Natural killer cell (primary cell): ENCODE results near the gene KLF3. TPM values are rescaled to one million over a fixed set of nuclear protein-coding genes. Genes with fewer than 3 reads are reported as not detected.
A peak's percentile ranks its signal among the peaks of the same experiment; 100 is the strongest.

Source experiments
- ATAC-seq, 3 donors: fragments of 150-1000 bp in 2 of 3; fragments of 200-7000 bp in 1 of 3; cut with Tn5 transposase; 1 replicate in 1 of 3; 2 replicates in 2 of 3; pipeline ENCODE4 v1.10.0; 2021; ENCODE audit warnings: mild to moderate bottlenecking in 2 of 3, moderate library complexity in 2 of 3
- DNase-seq, 2 donors: peaks; one replicate each; pipeline versions ENCODE4 v3.0.0 to v3.0.0-alpha.2; 2013 to 2021; ENCODE audit warnings: mixed read lengths in 1 of 2
- H3K27ac ChIP-seq: one replicate; pipeline ENCODE4 v1.5.1; 2013; ENCODE audit warnings: mild to moderate bottlenecking, low read length
- H3K27me3 ChIP-seq: one replicate; pipeline ENCODE4 v1.6.1; 2013; ENCODE audit warnings: low read length; ENCODE audit not compliant: control insufficient read depth, insufficient read depth
- H3K36me3 ChIP-seq: one replicate; pipeline ENCODE4 v1.6.1; 2013; ENCODE audit warnings: low read length; ENCODE audit not compliant: control insufficient read depth, insufficient read depth
- H3K4me1 ChIP-seq: one replicate; pipeline ENCODE4 v1.6.1; 2013; ENCODE audit warnings: low read length; ENCODE audit not compliant: control insufficient read depth, insufficient read depth
- H3K4me3 ChIP-seq: one replicate; pipeline ENCODE4 v1.5.1; 2013; ENCODE audit warnings: low read length
- H3K9me3 ChIP-seq: one replicate; pipeline ENCODE4 v1.6.1; 2013; ENCODE audit warnings: low read length; ENCODE audit not compliant: control insufficient read depth, insufficient read depth
- H3K27ac Mint-ChIP-seq, 2 donors: one replicate each; pipeline ENCODE4 v1.8.0; 2022; ENCODE audit warnings: mild to moderate bottlenecking in 2 of 2, mixed read lengths in 2 of 2, moderate library complexity in 1 of 2
- H3K27me3 Mint-ChIP-seq, 2 donors: one replicate each; pipeline ENCODE4 v1.8.0; 2022; ENCODE audit warnings: low read depth in 2 of 2, mixed read lengths in 2 of 2
- H3K36me3 Mint-ChIP-seq: one replicate; pipeline ENCODE4 v1.8.0; 2022; ENCODE audit warnings: mixed read lengths
- H3K4me1 Mint-ChIP-seq, 2 donors: one replicate each; pipeline ENCODE4 v1.8.0; 2022; ENCODE audit warnings: mixed read lengths in 2 of 2
- H3K4me3 Mint-ChIP-seq: one replicate; pipeline ENCODE4 v1.8.0; 2022; ENCODE audit warnings: mild to moderate bottlenecking, moderate library complexity, mixed read lengths
- H3K9me3 Mint-ChIP-seq, 2 donors: one replicate each; pipeline ENCODE4 v1.8.0; 2022; ENCODE audit warnings: mixed read lengths in 2 of 2
- WGBS: methylation state at CpG from one replicate; pipeline ENCODE4 v1.1.7; 2013; ENCODE audit warnings: missing lambda C conversion rate; ENCODE audit not compliant: insufficient coverage; 5-methylcytosine and 5-hydroxymethylcytosine counted together
- intact Hi-C: fragments of 100-400 bp; cut with micrococcal nuclease; formaldehyde crosslinking; loops from one replicate; pipeline ENCODE4 v1.14.2; 2022
- total RNA-seq, 4 donors: library from RNA; stranded (reverse); fragments of 120-200 nt in 1 of 4; gene quantifications; one replicate each; pipeline versions ENCODE4 v1.2.3 to v1.2.4, GENCODE V29; 2013 to 2022
- TF ChIP-seq, protein P1 (sequence below): fragments of 200-600 bp; IDR thresholded peaks from one replicate; pipeline ENCODE4 v1.8.0; 2022; ENCODE audit warnings: antibody characterized with exemption

The KLF3 gene
- total RNA-seq, 3 donors from 2014 or later (not counting 1 experiment from before 2014, with no cell fraction given): 109 to 114 (median 112) TPM

DNA sequence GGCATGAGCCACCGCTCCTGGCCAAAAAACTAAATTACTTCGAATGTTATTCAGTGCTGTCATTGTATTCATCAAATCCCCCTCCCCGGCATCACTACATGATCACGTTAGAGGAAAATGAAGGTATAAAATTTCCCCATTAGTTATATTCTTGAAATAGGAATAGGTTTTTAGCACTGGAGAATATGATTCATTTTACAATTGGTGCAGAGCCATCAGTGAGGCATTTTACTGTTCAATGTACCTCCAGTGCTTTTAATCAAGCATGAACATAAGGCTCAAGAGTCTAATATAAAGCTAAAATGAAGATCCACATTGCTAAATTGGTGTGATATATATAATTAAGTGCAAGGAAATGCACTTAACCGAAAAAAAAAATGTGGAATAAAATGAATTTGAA is 18.3 kb downstream of the KLF3 start:
- no peaks in the 10 kb centered on the region for H3K27me3 Mint-ChIP-seq
- Histone ChIP-seq H3K4me1 (peaks cover 40% of the 10 kb centered on the region), H3K4me3 (no peak overlapping the region), H3K27ac (no peak overlapping the region), H3K9me3 (no peaks in the 10 kb centered on the region), H3K27me3 (no peaks in the 10 kb centered on the region), H3K36me3 (peaks cover 15% of the 10 kb centered on the region)
- TF ChIP-seq, protein P1, sequence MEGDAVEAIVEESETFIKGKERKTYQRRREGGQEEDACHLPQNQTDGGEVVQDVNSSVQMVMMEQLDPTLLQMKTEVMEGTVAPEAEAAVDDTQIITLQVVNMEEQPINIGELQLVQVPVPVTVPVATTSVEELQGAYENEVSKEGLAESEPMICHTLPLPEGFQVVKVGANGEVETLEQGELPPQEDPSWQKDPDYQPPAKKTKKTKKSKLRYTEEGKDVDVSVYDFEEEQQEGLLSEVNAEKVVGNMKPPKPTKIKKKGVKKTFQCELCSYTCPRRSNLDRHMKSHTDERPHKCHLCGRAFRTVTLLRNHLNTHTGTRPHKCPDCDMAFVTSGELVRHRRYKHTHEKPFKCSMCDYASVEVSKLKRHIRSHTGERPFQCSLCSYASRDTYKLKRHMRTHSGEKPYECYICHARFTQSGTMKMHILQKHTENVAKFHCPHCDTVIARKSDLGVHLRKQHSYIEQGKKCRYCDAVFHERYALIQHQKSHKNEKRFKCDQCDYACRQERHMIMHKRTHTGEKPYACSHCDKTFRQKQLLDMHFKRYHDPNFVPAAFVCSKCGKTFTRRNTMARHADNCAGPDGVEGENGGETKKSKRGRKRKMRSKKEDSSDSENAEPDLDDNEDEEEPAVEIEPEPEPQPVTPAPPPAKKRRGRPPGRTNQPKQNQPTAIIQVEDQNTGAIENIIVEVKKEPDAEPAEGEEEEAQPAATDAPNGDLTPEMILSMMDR: no peak
- peaks cover 0 to 2% of the 10 kb centered on the region in 2 donors for H3K9me3 Mint-ChIP-seq
- peak overlapping the region; percentile 87 for H3K27ac Mint-ChIP-seq
- no peak for ATAC-seq
- 78% methylated on average over 3 of the region's 5 CpGs for WGBS
- H3K4me1 Mint-ChIP-seq: peaks cover 81 to 87% of the 10 kb centered on the region in 2 donors
- no peak for DNase-seq
- H3K36me3 Mint-ChIP-seq: peaks cover 14% of the 10 kb centered on the region
- intact Hi-C loops: loop anchor here (10.0 kb wide), 1 partner anchor 122 kb away; the partner anchor contains the start of gene TLR1
- peak overlapping the region; percentile 73 for H3K4me3 Mint-ChIP-seq

DNA sequence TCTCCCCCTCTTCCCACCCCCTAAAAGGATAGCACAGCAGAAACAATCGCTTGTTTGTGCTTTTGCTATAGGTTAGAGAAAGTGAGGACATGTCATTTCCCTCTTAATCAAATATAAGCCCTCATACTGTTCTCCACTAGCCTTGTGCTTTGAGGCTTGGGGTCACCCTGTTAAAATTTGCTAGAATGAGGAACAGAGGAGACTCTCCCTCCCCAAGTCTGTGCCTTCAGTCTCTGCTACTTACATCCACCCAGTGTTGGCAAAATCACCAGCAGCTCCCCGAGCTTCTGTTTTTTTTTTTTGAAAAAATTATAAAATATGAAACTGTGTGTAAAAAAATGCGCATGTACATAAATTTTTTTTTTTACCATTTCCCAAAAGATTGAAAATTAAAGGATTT is 19.3 kb downstream of the KLF3 start:
- Histone ChIP-seq H3K36me3 (peaks cover 15% of the 10 kb centered on the region), H3K27ac (peak overlapping the region; percentile 52), H3K9me3 (no peaks in the 10 kb centered on the region), H3K4me1 (peaks cover 38% of the 10 kb centered on the region), H3K4me3 (no peak overlapping the region), H3K27me3 (no peaks in the 10 kb centered on the region)
- ATAC-seq (no peak), DNase-seq (no peak)
- TF ChIP-seq, protein P1: no peak
- Mint-ChIP-seq H3K4me1 (peaks cover 81 to 87% of the 10 kb centered on the region in 2 donors), H3K4me3 (peak overlapping the region; percentile 73), H3K9me3 (peaks cover 0 to 2% of the 10 kb centered on the region in 2 donors), H3K36me3 (peaks cover 14% of the 10 kb centered on the region), H3K27ac (peak overlapping the region; percentile 87), H3K27me3 (no peaks in the 10 kb centered on the region)
- WGBS: no CpG with 5 or more reads among the region's 3 CpGs
- intact Hi-C loops: loop anchor here (10.0 kb wide), 1 partner anchor 122 kb away; the partner anchor contains the start of gene TLR1

DNA sequence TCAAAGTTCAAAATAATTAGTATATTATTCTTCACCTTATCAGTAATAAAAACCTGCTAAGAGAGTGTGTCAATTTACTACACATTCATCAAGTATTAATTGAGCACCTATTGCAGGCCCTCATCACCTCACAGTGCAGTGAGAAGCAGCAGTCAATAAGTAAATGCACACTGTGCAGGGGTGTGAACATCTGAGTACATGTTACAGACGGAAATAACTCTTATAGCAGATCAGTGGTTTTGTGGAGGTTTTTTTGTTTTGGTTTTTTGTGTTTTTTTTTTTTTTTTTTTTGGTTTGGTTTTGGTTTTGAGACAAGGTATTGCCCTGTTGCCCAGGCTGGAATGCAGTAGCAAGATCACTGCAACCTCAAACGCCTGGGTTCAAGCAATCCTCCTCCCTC is 20.3 kb downstream of the KLF3 start:
- DNase-seq (peak in 1 of 2 donors; percentile 58), ATAC-seq (peak; percentile 85 to 91 (median 87))
- H3K27ac Mint-ChIP-seq: peak overlapping the region; percentile 87
- no peak overlapping the region for H3K4me3 ChIP-seq
- peak overlapping the region; percentile 73 for H3K4me3 Mint-ChIP-seq
- H3K36me3 Mint-ChIP-seq: peaks cover 23% of the 10 kb centered on the region
- peaks cover 25% of the 10 kb centered on the region for H3K36me3 ChIP-seq
- no peaks in the 10 kb centered on the region for H3K9me3 Mint-ChIP-seq
- H3K9me3 ChIP-seq: no peaks in the 10 kb centered on the region
- H3K27me3 Mint-ChIP-seq: no peaks in the 10 kb centered on the region
- 18% methylated on average over 2 of the region's 2 CpGs for WGBS
- H3K4me1 ChIP-seq: peaks cover 44% of the 10 kb centered on the region
- TF ChIP-seq, protein P1: no peak
- peaks cover 80 to 87% of the 10 kb centered on the region in 2 donors for H3K4me1 Mint-ChIP-seq
- H3K27me3 ChIP-seq: no peaks in the 10 kb centered on the region
- intact Hi-C loops: loop anchor here (10.0 kb wide), 1 partner anchor 121 kb away; the partner anchor contains the start of gene TLR1
- peak overlapping the region; percentile 34 for H3K27ac ChIP-seq
